Heart left ventricle (tissue), 13 donors: ENCODE data around the gene PKP3.

Source experiments
- POLR2A ChIP-seq, 2 donors: fragments of 450-650 bp; IDR thresholded peaks; one replicate each; pipeline ENCODE4 v1.6.1; 2017; ENCODE audit warnings: antibody characterized with exemption in 2 of 2, mild to moderate bottlenecking in 2 of 2, moderate library complexity in 2 of 2
- TF ChIP-seq, protein P1 (sequence below), 12 donors: fragments of 200-600 bp; sonication (generic) in 4 of 12; IDR thresholded peaks; one replicate each; pipeline versions ENCODE4 v1.5.0 to v1.8.0; 2018 to 2022; ENCODE audit warnings: antibody characterized with exemption in 12 of 12, mild to moderate bottlenecking in 5 of 12
- donor health status: ischemic (EF 13 %, LVEDD 7.1; RV severe dilation, severe dysfunction).
- donor health status: DM: no; HTN: yes; CAD: no.
- donor health status: DM: no; HTN: no; CAD: no.
- donor health status: ischemic (EF 25% LVEDD 6.9; RV normal size, moderate dysfunction).
- donor health status: ischemic (EF 25% LVEDD 5.7; RV mildly dilated, moderate dysfunction).
- donor health status: ischemic (EF 35%, LVEDD 5.7; RV mildly dilated, moderate dysfunction).
- donor health status: nonischemic (EF 11% LVEDD 7.7; RV severe dilation, severe dysfunction).
- donor health status: DM: yes; HTN: yes; CAD: no.
- donor health status: PGD.
- donor health status: ischemic (EF 29% LVEDD 5.4; RV normal size, mild dysfunction).
- donor health status: nonischemic (EF 23%, LVEDD 6.1; RV moderate dilation, normal function).

DNA sequence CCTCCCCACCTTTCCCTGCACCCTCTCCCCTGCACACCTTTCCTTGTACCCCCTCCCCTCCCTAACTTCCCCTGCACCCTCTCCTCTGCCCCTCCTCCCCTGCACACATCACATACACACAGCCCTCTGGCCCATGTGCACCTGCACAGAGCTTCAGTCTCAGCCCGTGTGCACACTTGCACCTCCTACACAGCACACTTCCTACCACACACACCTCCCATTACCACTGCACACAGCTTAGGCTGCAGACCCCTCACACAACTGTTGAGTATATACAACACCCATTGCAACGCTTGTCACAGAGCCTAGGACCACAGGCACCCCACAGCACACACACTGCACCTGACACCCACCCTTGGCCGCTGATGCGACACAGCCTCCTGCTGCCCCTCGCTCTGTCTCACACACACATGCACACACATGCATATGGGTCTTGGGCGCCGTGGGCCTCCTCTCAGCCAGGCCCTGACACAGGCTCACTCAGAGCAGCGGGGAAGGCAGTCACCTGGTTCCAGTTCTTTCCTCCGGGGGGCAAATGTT, 20.4 kb downstream of the PKP3 start:
- TF ChIP-seq, protein P1, sequence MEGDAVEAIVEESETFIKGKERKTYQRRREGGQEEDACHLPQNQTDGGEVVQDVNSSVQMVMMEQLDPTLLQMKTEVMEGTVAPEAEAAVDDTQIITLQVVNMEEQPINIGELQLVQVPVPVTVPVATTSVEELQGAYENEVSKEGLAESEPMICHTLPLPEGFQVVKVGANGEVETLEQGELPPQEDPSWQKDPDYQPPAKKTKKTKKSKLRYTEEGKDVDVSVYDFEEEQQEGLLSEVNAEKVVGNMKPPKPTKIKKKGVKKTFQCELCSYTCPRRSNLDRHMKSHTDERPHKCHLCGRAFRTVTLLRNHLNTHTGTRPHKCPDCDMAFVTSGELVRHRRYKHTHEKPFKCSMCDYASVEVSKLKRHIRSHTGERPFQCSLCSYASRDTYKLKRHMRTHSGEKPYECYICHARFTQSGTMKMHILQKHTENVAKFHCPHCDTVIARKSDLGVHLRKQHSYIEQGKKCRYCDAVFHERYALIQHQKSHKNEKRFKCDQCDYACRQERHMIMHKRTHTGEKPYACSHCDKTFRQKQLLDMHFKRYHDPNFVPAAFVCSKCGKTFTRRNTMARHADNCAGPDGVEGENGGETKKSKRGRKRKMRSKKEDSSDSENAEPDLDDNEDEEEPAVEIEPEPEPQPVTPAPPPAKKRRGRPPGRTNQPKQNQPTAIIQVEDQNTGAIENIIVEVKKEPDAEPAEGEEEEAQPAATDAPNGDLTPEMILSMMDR (IDR thresholded peaks at IDR 0.05), result no peak
- no peak for TF ChIP-seq POLR2A (IDR thresholded peaks at IDR 0.05)
